A549 (cell line): ENCODE results near the gene FUCA2. TPM values are rescaled to one million over a fixed set of nuclear protein-coding genes. Genes with fewer than 3 reads are reported as not detected.

Experiments used
- ATAC-seq, 2 experiments: fragments of 200-7000 bp in 1 of 2; fragments of >200 bp in 1 of 2; cut with Nextera tagmentation in 1 of 2; cut with Tn5 transposase in 1 of 2; 3 replicates each; pipeline versions ENCODE4 v1.8.0 to v1.9.1; 2018 to 2020; ENCODE audit warnings: mild to moderate bottlenecking in 1 of 2, moderate library complexity in 1 of 2
- CTCF ChIA-PET: fragments of 300-600 bp; sonication (Branson Sonifier 250); formaldehyde crosslinking; extraction: SDS; loops from one replicate; lab custom pipeline; 2021; ENCODE audit warnings: antibody characterized with exemption, inconsistent platforms; lab: Yijun Ruan, JAX
- POLR2A ChIA-PET: fragments of 350-600 bp; formaldehyde crosslinking; extraction: SDS; loops from one replicate; lab custom pipeline; 2021; ENCODE audit warnings: antibody characterized with exemption, inconsistent platforms; lab: Yijun Ruan, JAX
- DNase-seq, 2 experiments: peaks; one replicate each; pipeline versions ENCODE4 v3.0.0 to v3.0.0-alpha.2; 2011 to 2016; ENCODE audit warnings: low read depth in 1 of 2, low spot score in 1 of 2
- FAIRE-seq: peaks from 2 replicates; lab custom pipeline; 2011; peaks lifted over from hg19 to GRCh38; lab: Jason Lieb, UNC
- H3K27ac ChIP-seq, 2 experiments: fragments of >200 bp; sonication (Bioruptor Twin); formaldehyde crosslinking; 3 replicates each; pipeline ENCODE4 v1.5.1; 2016 to 2017
- H3K4me1 ChIP-seq: fragments of >200 bp; sonication (Bioruptor Twin); formaldehyde crosslinking; 3 replicates; pipeline ENCODE4 v1.6.1; 2016
- H3K4me2 ChIP-seq: fragments of >200 bp; sonication (Bioruptor Twin); formaldehyde crosslinking; 3 replicates; pipeline ENCODE4 v1.6.1; 2016
- H3K4me3 ChIP-seq: fragments of >200 bp; sonication (Bioruptor Twin); formaldehyde crosslinking; 3 replicates; pipeline ENCODE4 v1.5.1; 2016
- H3K9me3 ChIP-seq: fragments of >200 bp; sonication (Bioruptor Twin); formaldehyde crosslinking; 3 replicates; pipeline ENCODE4 v1.6.1; 2016
- BCL3 ChIP-seq: fragments of >200 bp; sonication (Bioruptor Twin); formaldehyde crosslinking; IDR thresholded peaks from 3 replicates; pipeline ENCODE4 v1.6.1; 2016
- BHLHE40 ChIP-seq: IDR thresholded peaks from 2 replicates; pipeline ENCODE4 v1.6.1; 2012; ENCODE audit warnings: low read depth, low read length, inconsistent platforms
- CBX8 ChIP-seq: fragments of 200-600 bp; sonication (generic); IDR thresholded peaks from 2 replicates; pipeline ENCODE4 v1.6.1; 2016
- EHMT2 ChIP-seq: fragments of 200-600 bp; sonication (generic); IDR thresholded peaks from 2 replicates; pipeline ENCODE4 v1.6.1; 2016; ENCODE audit warnings: antibody characterized with exemption, low read depth, mild to moderate bottlenecking, moderate library complexity
- ESRRA ChIP-seq: fragments of 150-350 bp; IDR thresholded peaks from 2 replicates; pipeline ENCODE4 v1.6.1; 2014; ENCODE audit warnings: mild to moderate bottlenecking, low read length, borderline replicate concordance
- FOSB ChIP-seq: fragments of 250-450 bp; sonication (Bioruptor Pico); IDR thresholded peaks from 2 replicates; pipeline ENCODE4 v1.5.0; 2020; ENCODE audit warnings: mild to moderate bottlenecking, moderate library complexity
- GATA3 ChIP-seq: IDR thresholded peaks from 2 replicates; pipeline ENCODE4 v1.6.1; 2012; ENCODE audit warnings: borderline replicate concordance
- HOXA7 ChIP-seq: fragments of 250-450 bp; sonication (Bioruptor Pico); IDR thresholded peaks from 2 replicates; pipeline ENCODE4 v1.5.0; 2020; ENCODE audit warnings: mild to moderate bottlenecking, moderate library complexity
- HOXB5 ChIP-seq: fragments of 250-450 bp; sonication (Bioruptor Pico); IDR thresholded peaks from 2 replicates; pipeline ENCODE4 v1.5.0; 2020; ENCODE audit warnings: mild to moderate bottlenecking, moderate library complexity
- KDM1A ChIP-seq: fragments of 200-600 bp; sonication (generic); IDR thresholded peaks from 2 replicates; pipeline ENCODE4 v1.6.1; 2016; ENCODE audit warnings: low read depth, mild to moderate bottlenecking
- KDM5A ChIP-seq: fragments of 200-600 bp; sonication (generic); IDR thresholded peaks from 2 replicates; pipeline ENCODE4 v1.6.1; 2016; ENCODE audit warnings: antibody characterized with exemption, mild to moderate bottlenecking
- MAFK ChIP-seq: fragments of 450-650 bp; IDR thresholded peaks from 2 replicates; pipeline ENCODE4 v1.6.1; 2014; ENCODE audit not compliant: partially characterized antibody
- MAZ ChIP-seq: fragments of 150-350 bp; IDR thresholded peaks from 2 replicates; pipeline ENCODE4 v1.6.1; 2014; ENCODE audit warnings: antibody characterized with exemption, low read depth, low read length, borderline replicate concordance
- NFE2L2 ChIP-seq: fragments of 150-350 bp; conservative IDR thresholded peaks from 2 replicates; pipeline ENCODE4 v1.6.1; 2014; ENCODE audit warnings: low read length
- NR3C1 ChIP-seq: fragments of >200 bp; sonication (Bioruptor Twin); formaldehyde crosslinking; IDR thresholded peaks from 3 replicates; pipeline ENCODE4 v1.6.1; 2017
- PBX3 ChIP-seq: IDR thresholded peaks from 2 replicates; pipeline ENCODE4 v1.6.1; 2012
- RARB ChIP-seq: fragments of 250-450 bp; sonication (Bioruptor Pico); IDR thresholded peaks from 2 replicates; pipeline ENCODE4 v1.8.0; 2021; ENCODE audit warnings: mild to moderate bottlenecking, moderate library complexity
- RCOR1 ChIP-seq: fragments of 150-350 bp; IDR thresholded peaks from 2 replicates; pipeline ENCODE4 v1.6.1; 2014; ENCODE audit warnings: antibody characterized with exemption, low read length, low read depth
- RFX5 ChIP-seq: fragments of 450-650 bp; IDR thresholded peaks from 2 replicates; pipeline ENCODE4 v1.7.1; 2014; ENCODE audit warnings: antibody characterized with exemption, mild to moderate bottlenecking, moderate library complexity
- RNF2 ChIP-seq: fragments of 200-600 bp; sonication (generic); IDR thresholded peaks from 2 replicates; pipeline ENCODE4 v1.6.1; 2016; ENCODE audit warnings: low read depth, mild to moderate bottlenecking, antibody characterized with exemption, moderate library complexity, borderline replicate concordance
- SMC3 ChIP-seq: fragments of >200 bp; sonication (Bioruptor Twin); formaldehyde crosslinking; IDR thresholded peaks from 3 replicates; pipeline ENCODE4 v1.6.1; 2018; ENCODE audit warnings: inconsistent platforms
- SREBF2 ChIP-seq: fragments of 450-650 bp; IDR thresholded peaks from 2 replicates; pipeline ENCODE4 v1.6.1; 2014; ENCODE audit warnings: mild to moderate bottlenecking, moderate library complexity
- ZFP36 ChIP-seq: fragments of 450-650 bp; IDR thresholded peaks from 2 replicates; pipeline ENCODE4 v1.6.1; 2014; ENCODE audit warnings: borderline replicate concordance; ENCODE audit not compliant: partially characterized antibody
- ZNF302 ChIP-seq: fragments of 250-450 bp; sonication (Bioruptor Pico); IDR thresholded peaks from 2 replicates; pipeline ENCODE4 v1.9.0; 2021; ENCODE audit warnings: inconsistent platforms, mild to moderate bottlenecking, moderate library complexity
- ZSCAN20 ChIP-seq: fragments of 250-450 bp; sonication (Bioruptor Pico); IDR thresholded peaks from 2 replicates; pipeline ENCODE4 v1.8.0; 2022; ENCODE audit warnings: mild to moderate bottlenecking, moderate library complexity
- WGBS: methylation state at CpG from one replicate; pipeline ENCODE4 v1.1.6; 2017; ENCODE audit errors: missing lambda C conversion rate; 5-methylcytosine and 5-hydroxymethylcytosine counted together
- polyA plus RNA-seq, 4 experiments: library from polyadenylated mRNA; depleted of rRNA in 3 of 4; stranded (reverse); fragments of >200 nt; fragmentation: RNase III in 1 of 4; extraction: RNeasy Plus Mini Kit Qiagen cat#74134 plus additional on column Dnase treatment in 1 of 4; gene quantifications; 2 replicates in 3 of 4; 3 replicates in 1 of 4; pipeline ENCODE4 v1.2.3, GENCODE V29; 2011 to 2017
- TF ChIP-seq, protein P1 (sequence below): IDR thresholded peaks from 2 replicates; pipeline ENCODE4 v1.6.1; 2012
- TF ChIP-seq, protein P2 (sequence below): fragments of >200 bp; sonication (Bioruptor Twin); formaldehyde crosslinking; IDR thresholded peaks from 2 replicates; pipeline ENCODE4 v1.6.1; 2016
- TF ChIP-seq, protein P3 (sequence below): fragments of 150-350 bp; IDR thresholded peaks from 2 replicates; pipeline ENCODE4 v1.6.1; 2014; ENCODE audit warnings: low read depth, mild to moderate bottlenecking, low read length

The FUCA2 gene
- polyA plus RNA-seq, 2 of the 4 experiments (the other 2 are of a cell fraction): 46.9 to 55.5 TPM

DNA sequence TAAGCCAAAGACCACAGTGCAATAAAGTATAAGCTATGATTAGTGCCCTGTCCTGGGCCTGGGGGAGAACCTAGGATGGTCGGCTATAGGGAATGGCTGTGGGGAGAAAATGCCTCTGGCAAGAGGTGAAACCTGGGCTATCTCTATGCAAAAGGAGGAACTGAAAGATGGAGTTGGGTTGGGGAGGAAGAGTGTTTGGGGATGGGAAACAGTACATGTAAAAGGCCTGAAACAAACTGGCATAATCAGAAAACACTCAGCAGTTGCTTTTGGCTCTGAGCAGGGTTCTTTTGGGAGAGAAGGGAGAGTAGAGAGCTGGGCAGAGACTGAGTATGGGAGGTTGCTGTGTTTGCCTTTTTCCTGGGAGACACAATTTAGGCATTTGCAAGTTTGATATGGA lies 31.9 kb upstream of the FUCA2 start (continued):
- TF ChIP-seq KDM1A: no peak
- TF ChIP-seq, protein P1, sequence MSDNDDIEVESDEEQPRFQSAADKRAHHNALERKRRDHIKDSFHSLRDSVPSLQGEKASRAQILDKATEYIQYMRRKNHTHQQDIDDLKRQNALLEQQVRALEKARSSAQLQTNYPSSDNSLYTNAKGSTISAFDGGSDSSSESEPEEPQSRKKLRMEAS: no peak
- TF ChIP-seq RCOR1: no peak
- no peak for TF ChIP-seq HOXA7 (CRISPR knock-in tag)
- TF ChIP-seq CBX8: no peak
- no peak for TF ChIP-seq PBX3

GRCh38 chr6:143542888-143543287 lies 31.4 kb upstream of the FUCA2 start:
- no peak for DNase-seq
- peaks cover 15% of the 10 kb centered on the region; the same call in 2 of the 3 replicates for H3K4me1 ChIP-seq
- no peak for ATAC-seq
- no peak overlapping the region for H3K27ac ChIP-seq
- TF ChIP-seq RARB (CRISPR knock-in tag) (no peak), SMC3 (no peak), BHLHE40 (no peak), MAZ (no peak), MAFK (no peak), EHMT2 (no peak), ZFP36 (no peak), RFX5 (no peak), ZSCAN20 (CRISPR knock-in tag) (no peak), BCL3 (no peak), ESRRA (no peak)
- TF ChIP-seq, protein P2, sequence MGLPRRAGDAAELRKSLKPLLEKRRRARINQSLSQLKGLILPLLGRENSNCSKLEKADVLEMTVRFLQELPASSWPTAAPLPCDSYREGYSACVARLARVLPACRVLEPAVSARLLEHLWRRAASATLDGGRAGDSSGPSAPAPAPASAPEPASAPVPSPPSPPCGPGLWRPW: no peak
- TF ChIP-seq, protein P1: no peak
- ChIA-PET POLR2A (interaction anchor here (1.1 kb wide), 1 partner anchor 31 kb away, joined by 3 read pairs; the partner anchor contains the start of gene FUCA2), CTCF (interaction anchor here (1.1 kb wide), 1 partner anchor 23 kb away, joined by 3 read pairs; no protein-coding TSS in a partner anchor)
- H3K4me3 ChIP-seq: no peak overlapping the region
- no peak overlapping the region for H3K4me2 ChIP-seq
- 70% methylated on average over 2 of the region's 2 CpGs for WGBS
- no peaks in the 10 kb centered on the region for H3K9me3 ChIP-seq
- FAIRE-seq: no peak

DNA sequence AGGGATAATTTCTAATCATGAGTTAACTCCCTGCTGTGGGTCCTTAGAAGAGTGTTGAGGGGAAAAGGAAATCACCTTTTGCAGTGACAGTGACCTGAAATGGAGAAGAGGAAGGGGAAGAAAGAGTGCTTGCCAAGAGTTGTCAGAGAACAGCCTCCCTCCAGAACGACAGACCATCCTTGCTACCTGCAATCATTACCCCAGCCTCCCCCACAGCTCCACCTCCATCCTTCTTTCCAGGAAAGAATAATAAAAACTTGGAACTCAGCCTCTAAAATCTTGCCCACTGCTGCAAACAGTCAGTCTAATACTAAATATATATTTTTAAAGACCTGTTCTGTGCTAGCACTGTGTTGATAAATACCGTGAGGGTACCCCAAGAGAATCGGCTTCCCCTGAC lies 28.7 kb upstream of the FUCA2 start:
- peaks cover 20% of the 10 kb centered on the region; the same call in 2 of the 3 replicates for H3K4me1 ChIP-seq
- no peak for FAIRE-seq
- TF ChIP-seq ZSCAN20 (CRISPR knock-in tag) (no peak), SREBF2 (no peak), PBX3 (no peak), KDM5A (no peak), NR3C1 (no peak), HOXA7 (CRISPR knock-in tag) (no peak), ZNF302 (CRISPR knock-in tag) (no peak), GATA3 (no peak), FOSB (CRISPR knock-in tag) (no peak), HOXB5 (CRISPR knock-in tag) (no peak), NFE2L2 (no peak), RNF2 (no peak), ZFP36 (no peak)
- TF ChIP-seq, protein P3, sequence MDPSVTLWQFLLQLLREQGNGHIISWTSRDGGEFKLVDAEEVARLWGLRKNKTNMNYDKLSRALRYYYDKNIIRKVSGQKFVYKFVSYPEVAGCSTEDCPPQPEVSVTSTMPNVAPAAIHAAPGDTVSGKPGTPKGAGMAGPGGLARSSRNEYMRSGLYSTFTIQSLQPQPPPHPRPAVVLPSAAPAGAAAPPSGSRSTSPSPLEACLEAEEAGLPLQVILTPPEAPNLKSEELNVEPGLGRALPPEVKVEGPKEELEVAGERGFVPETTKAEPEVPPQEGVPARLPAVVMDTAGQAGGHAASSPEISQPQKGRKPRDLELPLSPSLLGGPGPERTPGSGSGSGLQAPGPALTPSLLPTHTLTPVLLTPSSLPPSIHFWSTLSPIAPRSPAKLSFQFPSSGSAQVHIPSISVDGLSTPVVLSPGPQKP: no peak
- TF ChIP-seq, protein P2: no peak

More for the DNA sequence above, 28.7 kb upstream of the FUCA2 start:
- no peak overlapping the region for H3K27ac ChIP-seq
- CTCF ChIA-PET: no interaction called here
- ATAC-seq (no peak), DNase-seq (no peak)
- no peaks in the 10 kb centered on the region for H3K9me3 ChIP-seq
- no peak overlapping the region for H3K4me3 ChIP-seq
- POLR2A ChIA-PET: no interaction called here
- WGBS: 76% methylated on average over 3 of the region's 3 CpGs
- H3K4me2 ChIP-seq: no peak overlapping the region
